Kidney tubule cell (primary cell): ENCODE data around the gene REPIN1.
A peak's percentile ranks its signal among the peaks of the same experiment; 100 is the strongest.

ENCODE experiments used
- DNase-seq: peaks from one replicate; pipeline ENCODE4 v3.0.0-alpha.2; 2018; ENCODE audit warnings: low spot score

The REPIN1 gene

GRCh38 chr7:150360363-150361058, 8.1 kb upstream of the REPIN1 start:
- DNase-seq, result no peak

DNA sequence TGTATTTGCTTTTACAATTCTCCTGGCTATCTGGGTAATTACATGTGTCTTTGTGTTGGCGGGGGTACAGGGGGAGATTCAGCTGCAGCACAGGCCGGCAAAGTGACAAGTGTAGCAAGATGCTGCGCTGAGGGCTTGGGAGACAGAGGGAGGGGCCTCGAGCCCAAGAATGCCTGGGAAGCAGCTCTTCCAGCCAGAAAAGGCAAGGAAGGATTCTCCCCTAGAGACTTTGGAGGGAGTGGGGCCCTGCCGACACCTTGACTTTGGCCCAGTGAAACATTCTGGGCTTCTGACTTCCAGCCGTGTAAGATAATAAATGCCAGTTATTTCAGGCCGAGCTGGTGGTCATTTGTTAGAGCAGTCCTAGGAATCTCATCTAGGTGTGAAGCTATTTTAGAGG, 7.2 kb upstream of the REPIN1 start:
- no peak for DNase-seq

DNA sequence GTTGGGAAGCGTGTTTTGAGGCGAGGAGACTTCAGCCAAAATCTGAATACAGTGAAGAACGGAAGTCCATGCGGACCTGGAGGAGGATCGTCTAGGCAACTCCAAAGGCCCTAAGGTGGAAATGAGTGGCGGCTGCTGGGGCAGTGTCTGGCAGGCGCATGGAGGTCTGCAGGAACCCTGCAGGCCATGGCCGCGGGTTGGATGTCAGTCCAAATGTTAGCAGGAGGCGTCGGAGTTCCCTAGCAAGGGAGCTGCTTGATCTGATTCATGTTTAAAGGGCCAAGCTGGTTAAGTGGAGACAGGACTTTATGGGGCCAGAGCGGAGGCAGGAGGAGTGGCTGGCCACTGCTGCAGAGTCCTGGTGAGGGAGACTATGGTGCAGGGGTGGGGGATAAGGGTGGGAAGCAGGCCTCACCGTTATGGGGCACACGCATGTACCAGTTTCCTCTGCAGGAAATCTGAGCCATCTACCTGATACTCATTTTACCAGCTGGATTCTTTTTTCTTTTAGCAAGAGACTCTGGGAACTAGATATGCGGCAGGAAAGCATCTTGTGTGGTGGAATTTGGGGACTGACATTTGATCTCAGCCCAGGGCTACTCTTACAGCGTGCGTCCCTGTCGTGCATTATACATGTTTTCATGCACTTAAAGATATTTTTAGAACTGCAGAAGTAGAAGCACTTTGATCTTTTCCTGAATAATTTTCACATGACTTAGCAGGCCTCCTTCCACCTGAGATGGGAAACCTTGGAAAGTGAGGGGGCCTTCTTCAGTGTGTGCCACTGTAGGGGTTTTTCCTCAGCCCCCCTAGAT, 6.6 kb upstream of the REPIN1 start:
- DNase-seq, result no peak

DNA sequence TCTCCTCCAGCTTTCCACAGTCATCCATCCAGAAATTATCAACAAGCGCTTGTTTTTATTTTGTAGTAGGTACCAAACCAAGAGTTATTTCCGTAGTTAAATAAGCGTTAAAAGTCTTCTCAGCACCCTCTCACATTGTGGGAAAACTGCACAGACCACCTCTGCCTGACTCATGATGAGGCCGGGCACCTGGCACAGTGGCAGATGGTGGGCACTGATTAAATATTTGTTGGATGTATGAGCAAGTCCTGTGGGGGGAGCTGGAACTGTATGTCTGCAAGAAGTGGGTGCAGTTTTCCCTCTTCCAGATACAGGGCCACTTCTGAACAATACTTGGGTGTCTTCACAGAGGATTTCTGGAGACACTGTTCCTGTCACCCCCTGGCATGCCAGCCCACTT, 5.3 kb upstream of the REPIN1 start:
- DNase-seq, result no peak

GRCh38 chr7:150363872-150364271, 4.8 kb upstream of the REPIN1 start:
- no peak for DNase-seq

DNA sequence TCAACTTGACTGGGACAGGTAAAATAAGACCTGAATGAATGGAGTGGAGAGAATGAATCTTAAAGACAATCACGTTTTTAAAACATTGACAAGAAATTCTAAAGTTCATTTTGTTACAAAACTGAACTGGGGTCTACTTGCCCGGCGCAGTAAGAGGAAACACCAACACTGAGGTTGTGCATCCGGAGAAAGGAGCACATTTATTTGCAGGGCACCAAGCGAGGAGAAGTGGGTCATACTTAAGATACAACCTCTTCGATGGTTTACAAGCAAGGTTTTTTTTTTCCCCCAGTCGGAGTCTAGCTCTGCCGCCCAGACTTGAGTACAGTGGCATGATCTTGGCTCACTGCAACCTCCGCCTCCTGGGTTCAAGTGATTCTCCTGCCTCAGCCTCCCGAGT, 3.4 kb upstream of the REPIN1 start:
- no peak for DNase-seq

GRCh38 chr7:150365673-150366398, 2.8 kb upstream of the REPIN1 start:
- peak; percentile 50 for DNase-seq

- DNase-seq, result no peak
Observed at GRCh38 chr7:150367677-150368095, 936 bp upstream of the REPIN1 start.

DNA sequence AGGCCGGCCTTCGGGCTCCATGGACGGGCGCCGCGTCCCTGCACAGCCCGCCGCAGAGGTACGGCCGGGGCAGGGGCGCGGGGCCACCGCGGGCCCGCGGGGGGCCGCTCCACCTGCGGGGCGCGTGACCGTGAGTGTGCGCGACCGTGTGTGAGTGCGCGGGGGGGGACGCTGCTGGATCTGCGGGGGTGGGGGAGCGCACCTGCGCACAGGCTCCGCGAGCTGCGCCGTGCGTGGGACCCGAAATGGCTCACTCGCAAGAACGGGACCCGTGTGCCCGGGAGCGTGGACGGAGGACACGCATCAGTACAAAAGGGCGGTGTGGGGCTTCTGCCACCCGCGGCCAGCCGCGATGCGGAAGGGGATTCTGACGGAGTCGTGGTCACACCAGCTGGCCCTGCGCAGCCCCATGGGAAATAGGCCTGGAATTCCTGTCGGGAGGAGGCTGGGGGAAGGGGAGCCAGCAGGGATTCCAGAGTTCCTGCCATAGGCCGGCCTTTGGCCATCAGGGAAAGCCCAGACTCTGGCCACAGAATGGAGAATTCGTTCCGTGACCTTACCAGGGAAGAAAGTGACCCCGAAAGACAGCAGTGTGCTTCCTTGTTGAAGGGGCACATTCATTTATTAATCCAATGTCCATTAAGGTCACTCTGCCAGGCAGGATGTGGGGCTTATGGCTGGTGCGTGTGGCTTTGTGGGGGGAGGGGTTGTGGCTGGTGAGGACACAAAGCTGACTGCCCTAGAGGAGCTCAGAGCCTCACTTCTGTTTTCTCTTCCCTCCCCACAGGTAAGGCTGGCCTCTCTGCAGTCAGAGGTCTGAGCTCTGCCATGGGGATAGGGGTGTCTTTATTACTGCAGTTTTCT, 494 bp downstream of the REPIN1 start:
- DNase-seq, result peak; percentile 89

- peak; percentile 32 for DNase-seq
Observed at GRCh38 chr7:150369748-150370501, 1.3 kb downstream of the REPIN1 start.

GRCh38 chr7:150370612-150371071, 2.0 kb downstream of the REPIN1 start:
- peak; percentile 78 for DNase-seq

- DNase-seq, result no peak
Observed at GRCh38 chr7:150371131-150371995, 2.7 kb downstream of the REPIN1 start.

DNA sequence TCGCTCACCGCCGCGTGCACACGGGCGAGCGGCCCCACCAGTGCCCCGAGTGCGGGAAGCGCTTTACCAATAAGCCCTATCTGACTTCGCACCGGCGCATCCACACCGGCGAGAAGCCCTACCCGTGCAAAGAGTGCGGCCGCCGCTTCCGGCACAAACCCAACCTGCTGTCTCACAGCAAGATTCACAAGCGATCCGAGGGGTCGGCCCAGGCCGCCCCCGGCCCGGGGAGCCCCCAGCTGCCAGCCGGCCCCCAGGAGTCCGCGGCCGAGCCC, 3.3 kb downstream of the REPIN1 start:
- DNase-seq, result no peak

DNA sequence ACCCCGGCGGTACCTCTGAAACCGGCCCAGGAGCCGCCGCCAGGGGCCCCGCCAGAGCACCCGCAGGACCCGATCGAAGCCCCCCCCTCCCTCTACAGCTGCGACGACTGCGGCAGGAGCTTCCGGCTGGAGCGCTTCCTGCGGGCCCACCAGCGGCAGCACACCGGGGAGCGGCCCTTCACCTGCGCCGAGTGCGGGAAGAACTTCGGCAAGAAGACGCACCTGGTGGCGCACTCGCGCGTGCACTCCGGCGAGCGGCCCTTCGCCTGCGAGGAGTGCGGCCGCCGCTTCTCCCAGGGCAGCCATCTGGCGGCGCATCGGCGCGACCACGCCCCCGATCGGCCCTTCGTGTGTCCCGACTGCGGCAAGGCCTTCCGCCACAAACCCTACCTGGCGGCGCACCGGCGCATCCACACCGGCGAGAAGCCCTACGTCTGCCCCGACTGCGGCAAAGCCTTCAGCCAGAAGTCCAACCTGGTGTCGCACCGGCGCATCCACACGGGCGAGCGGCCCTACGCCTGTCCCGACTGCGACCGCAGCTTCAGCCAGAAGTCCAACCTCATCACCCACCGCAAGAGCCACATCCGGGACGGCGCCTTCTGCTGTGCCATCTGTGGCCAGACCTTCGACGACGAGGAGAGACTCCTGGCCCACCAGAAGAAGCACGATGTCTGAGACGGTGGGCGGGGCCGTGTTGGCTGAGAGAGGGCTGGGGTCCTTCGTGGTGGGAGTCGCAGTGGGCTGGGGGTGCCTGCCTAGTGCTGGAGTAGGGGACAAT, 3.8 kb downstream of the REPIN1 start:
- DNase-seq, result no peak

DNA sequence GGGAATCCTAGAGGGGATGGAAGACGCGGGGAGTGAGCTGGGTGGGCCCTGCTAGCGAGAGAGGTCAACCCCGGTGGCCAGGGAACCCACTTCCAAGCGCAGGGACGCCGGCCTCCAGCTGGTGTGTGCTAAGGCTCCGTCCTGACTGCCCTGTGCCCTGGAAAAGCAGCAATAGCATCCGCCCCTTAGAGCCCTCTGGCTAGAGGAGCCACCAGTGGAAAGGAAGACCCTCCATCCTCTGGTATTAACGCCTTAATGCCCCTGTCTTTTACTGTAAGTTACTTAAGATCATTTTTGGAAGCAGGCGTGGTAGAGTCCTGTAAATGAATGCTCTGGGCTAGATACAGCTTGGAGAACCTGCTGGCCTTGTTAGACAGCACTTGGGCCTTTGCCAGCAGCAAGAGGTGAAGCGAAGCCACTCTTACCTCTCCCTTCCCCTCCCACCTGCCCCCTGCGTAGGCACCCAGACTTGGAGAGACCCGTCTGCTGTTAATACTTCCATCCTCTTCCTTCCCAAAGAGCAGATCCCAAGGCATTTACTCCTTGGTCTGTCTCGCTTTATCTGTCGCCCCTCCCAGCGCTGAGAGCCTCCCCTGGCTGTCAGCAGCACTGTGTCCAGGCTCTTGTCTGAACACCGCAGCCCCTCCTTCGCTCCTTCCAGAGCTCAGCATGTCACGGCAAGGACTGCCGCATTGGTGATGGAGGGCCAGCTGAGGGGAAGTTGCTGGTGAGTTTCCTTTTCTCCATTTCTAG, 4.6 kb downstream of the REPIN1 start:
- no peak for DNase-seq

- no peak for DNase-seq
Observed at GRCh38 chr7:150374026-150374425, 5.4 kb downstream of the REPIN1 start.

- no peak for DNase-seq
Observed at GRCh38 chr7:150374472-150374871, 5.8 kb downstream of the REPIN1 start.

GRCh38 chr7:150375662-150376521, 7.3 kb downstream of the REPIN1 start:
- peak; percentile 44 for DNase-seq
